Sigmoid colon (tissue), 4 donors: ENCODE results near the gene FAR2.

Experiments
- POLR2A ChIP-seq, 2 donors: fragments of 450-650 bp; IDR thresholded peaks; one replicate each; pipeline ENCODE4 v1.6.1; 2016; ENCODE audit warnings: antibody characterized with exemption in 2 of 2, mild to moderate bottlenecking in 2 of 2, moderate library complexity in 2 of 2
- POLR2AphosphoS5 ChIP-seq, 4 donors: sonication (generic); formaldehyde crosslinking; IDR thresholded peaks; one replicate each; pipeline ENCODE4 v1.6.1; 2017; ENCODE audit warnings: antibody characterized with exemption in 4 of 4
- TF ChIP-seq, protein P1 (sequence below), 4 experiments: fragments of 450-650 bp in 3 of 4; fragments of 200-600 bp in 1 of 4; IDR thresholded peaks; one replicate each; pipeline ENCODE4 v1.5.1; 2016 to 2019; ENCODE audit warnings: antibody characterized with exemption in 4 of 4, mild to moderate bottlenecking in 3 of 4, moderate library complexity in 2 of 4

DNA sequence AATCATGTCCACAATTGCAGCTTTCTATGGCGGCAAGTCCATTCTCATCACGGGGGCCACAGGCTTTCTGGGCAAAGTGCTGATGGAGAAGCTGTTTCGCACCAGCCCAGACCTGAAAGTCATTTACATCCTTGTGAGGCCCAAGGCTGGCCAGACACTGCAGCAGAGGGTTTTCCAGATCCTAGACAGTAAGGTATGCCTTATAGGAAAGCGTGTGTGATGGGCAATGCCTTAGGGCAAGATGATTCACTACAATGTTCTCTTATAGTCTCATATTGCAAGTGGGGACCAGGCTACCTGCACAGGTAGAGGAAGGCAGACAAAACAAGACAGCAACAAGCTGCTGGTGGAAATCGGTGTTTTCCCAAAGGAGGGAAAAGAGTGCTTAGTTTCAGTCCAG, 121.4 kb downstream of the FAR2 start:
- TF ChIP-seq, protein P1, sequence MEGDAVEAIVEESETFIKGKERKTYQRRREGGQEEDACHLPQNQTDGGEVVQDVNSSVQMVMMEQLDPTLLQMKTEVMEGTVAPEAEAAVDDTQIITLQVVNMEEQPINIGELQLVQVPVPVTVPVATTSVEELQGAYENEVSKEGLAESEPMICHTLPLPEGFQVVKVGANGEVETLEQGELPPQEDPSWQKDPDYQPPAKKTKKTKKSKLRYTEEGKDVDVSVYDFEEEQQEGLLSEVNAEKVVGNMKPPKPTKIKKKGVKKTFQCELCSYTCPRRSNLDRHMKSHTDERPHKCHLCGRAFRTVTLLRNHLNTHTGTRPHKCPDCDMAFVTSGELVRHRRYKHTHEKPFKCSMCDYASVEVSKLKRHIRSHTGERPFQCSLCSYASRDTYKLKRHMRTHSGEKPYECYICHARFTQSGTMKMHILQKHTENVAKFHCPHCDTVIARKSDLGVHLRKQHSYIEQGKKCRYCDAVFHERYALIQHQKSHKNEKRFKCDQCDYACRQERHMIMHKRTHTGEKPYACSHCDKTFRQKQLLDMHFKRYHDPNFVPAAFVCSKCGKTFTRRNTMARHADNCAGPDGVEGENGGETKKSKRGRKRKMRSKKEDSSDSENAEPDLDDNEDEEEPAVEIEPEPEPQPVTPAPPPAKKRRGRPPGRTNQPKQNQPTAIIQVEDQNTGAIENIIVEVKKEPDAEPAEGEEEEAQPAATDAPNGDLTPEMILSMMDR (IDR thresholded peaks at IDR 0.05) = no peak
- TF ChIP-seq POLR2A (IDR thresholded peaks at IDR 0.05) (no peak), POLR2AphosphoS5 (IDR thresholded peaks at IDR 0.05) (no peak)
